ENCODE results near the gene SULT2A1.

DNA sequence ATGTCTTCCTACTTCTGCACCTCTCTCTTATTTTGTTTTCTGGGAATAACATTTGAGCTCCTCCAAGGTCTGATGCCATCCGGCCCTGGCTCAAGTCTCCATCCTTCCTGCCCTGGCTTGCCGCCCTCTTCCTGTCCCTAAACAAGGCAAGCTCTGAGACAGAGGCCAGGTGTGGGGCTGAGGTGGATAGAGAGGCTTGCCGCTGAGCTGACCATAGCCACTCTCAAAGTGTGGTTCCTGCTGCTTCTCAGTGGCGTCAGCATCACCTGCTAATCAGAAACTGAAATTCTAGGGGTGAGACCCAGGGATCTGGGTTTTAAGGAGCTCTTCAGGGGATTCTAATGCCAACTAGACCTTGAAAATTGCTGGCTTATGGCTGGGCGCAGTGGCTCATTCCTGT lies 33.1 kb downstream of the SULT2A1 start:
- TF ChIP-seq ELF4 (IDR thresholded peaks at IDR 0.05) (no peak), FOXM1 (IDR thresholded peaks at IDR 0.05; ENCODE audit: borderline replicate concordance) (no peak), LEF1 (IDR thresholded peaks at IDR 0.05; ENCODE audit: borderline replicate concordance) (no peak), NFRKB (IDR thresholded peaks at IDR 0.05) (no peak), FOXA1 (IDR thresholded peaks at IDR 0.05) (no peak), BHLHE40 (IDR thresholded peaks at IDR 0.05; ENCODE audit: borderline replicate concordance) (no peak), SP1 (IDR thresholded peaks at IDR 0.05) (no peak), ZNF384 (IDR thresholded peaks at IDR 0.05) (no peak)
- TF ChIP-seq, protein P1, sequence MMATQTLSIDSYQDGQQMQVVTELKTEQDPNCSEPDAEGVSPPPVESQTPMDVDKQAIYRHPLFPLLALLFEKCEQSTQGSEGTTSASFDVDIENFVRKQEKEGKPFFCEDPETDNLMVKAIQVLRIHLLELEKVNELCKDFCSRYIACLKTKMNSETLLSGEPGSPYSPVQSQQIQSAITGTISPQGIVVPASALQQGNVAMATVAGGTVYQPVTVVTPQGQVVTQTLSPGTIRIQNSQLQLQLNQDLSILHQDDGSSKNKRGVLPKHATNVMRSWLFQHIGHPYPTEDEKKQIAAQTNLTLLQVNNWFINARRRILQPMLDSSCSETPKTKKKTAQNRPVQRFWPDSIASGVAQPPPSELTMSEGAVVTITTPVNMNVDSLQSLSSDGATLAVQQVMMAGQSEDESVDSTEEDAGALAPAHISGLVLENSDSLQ (IDR thresholded peaks at IDR 0.05), result no peak
